HepG2 (cell line): ENCODE data around the gene GNG12. TPM values are rescaled to one million over a fixed set of nuclear protein-coding genes. Genes with fewer than 3 reads are reported as not detected.

ENCODE experiments used
- ATAC-seq: fragments of 200-7000 bp; cut with Tn5 transposase; 3 replicates; pipeline ENCODE4 v1.9.1; 2020; ENCODE audit warnings: mild to moderate bottlenecking, moderate library complexity
- BruUV-seq: library from RNA; stranded (reverse); fragments of 400-500 nt; replicated peaks from 2 replicates; lab custom pipeline; 2021; lab: Mats Ljungman, UMichigan
- CTCF ChIA-PET: fragments of 300-600 bp; formaldehyde crosslinking; extraction: SDS; loops from one replicate; lab custom pipeline; 2021; ENCODE audit warnings: low total read pairs, inconsistent platforms, low intra/inter-chr PET ratio; lab: Yijun Ruan, JAX
- POLR2A ChIA-PET: fragments of 350-600 bp; sonication (Branson Sonifier 250); formaldehyde crosslinking; loops from one replicate; lab custom pipeline; 2020; ENCODE audit warnings: antibody characterized with exemption, inconsistent platforms; lab: Yijun Ruan, JAX
- DNase-seq: peaks from one replicate; pipeline ENCODE4 v3.0.0-alpha.2; 2015; ENCODE audit warnings: low spot score
- FAIRE-seq: peaks from 3 replicates; lab custom pipeline; 2011; peaks lifted over from hg19 to GRCh38; lab: Jason Lieb, UNC
- H2AFZ ChIP-seq: one replicate; pipeline ENCODE4 v1.6.1; 2011; ENCODE audit warnings: low read length, inconsistent platforms
- H3K27ac ChIP-seq: fragments of 300-600 bp; 3 replicates; pipeline ENCODE4 v1.8.0; 2011; ENCODE audit warnings: mixed run types, mild to moderate bottlenecking, mixed read lengths, low read length, inconsistent platforms; ENCODE audit not compliant: insufficient read depth; ENCODE audit errors: extremely low read length
- H3K27me3 ChIP-seq, 2 experiments: fragments of 200-600 bp in 1 of 2; 2 replicates in 1 of 2; 3 replicates in 1 of 2; pipeline versions ENCODE4 v1.6.0 to v1.8.0; 2011; ENCODE audit warnings: low read length in 2 of 2, mild to moderate bottlenecking in 2 of 2, moderate library complexity in 2 of 2, inconsistent platforms in 1 of 2; ENCODE audit not compliant: insufficient read depth in 2 of 2, control insufficient read depth in 1 of 2
- H3K36me3 ChIP-seq, 2 experiments: fragments of 200-600 bp in 1 of 2; replicated peaks in 1 of 2; 2 replicates in 1 of 2; 3 replicates in 1 of 2; pipeline versions ENCODE4 v1.5.1 to v1.8.0; 2011; ENCODE audit warnings: low read length in 2 of 2, inconsistent platforms in 1 of 2; ENCODE audit not compliant: insufficient read depth in 2 of 2, control insufficient read depth in 1 of 2
- H3K4me1 ChIP-seq: 2 replicates; pipeline ENCODE4 v1.5.1; 2012; ENCODE audit warnings: low read length, inconsistent platforms; ENCODE audit not compliant: insufficient read depth
- H3K4me2 ChIP-seq: 2 replicates; pipeline ENCODE4 v1.6.0; 2011; ENCODE audit warnings: low read depth, low read length, inconsistent platforms
- H3K4me3 ChIP-seq, 3 experiments: fragments of 200-600 bp in 1 of 3; sonication (generic), shearing (Covaris generic) in 1 of 3; replicated peaks in 1 of 3; 2 replicates each; pipeline ENCODE4 v1.5.1; 2011 to 2016; ENCODE audit warnings: low read length in 3 of 3, inconsistent platforms in 2 of 3, low read depth in 2 of 3, mild to moderate bottlenecking in 2 of 3, control low read depth in 1 of 3, mixed read lengths in 1 of 3; ENCODE audit not compliant: insufficient read depth in 1 of 3
- H3K79me2 ChIP-seq: one replicate; pipeline ENCODE4 v1.6.1; 2011; ENCODE audit warnings: low read length, inconsistent platforms; ENCODE audit not compliant: insufficient read depth
- H3K9ac ChIP-seq: 2 replicates; pipeline ENCODE4 v1.6.0; 2011; ENCODE audit warnings: mild to moderate bottlenecking, low read depth, low read length, inconsistent platforms; ENCODE audit not compliant: insufficient read depth
- H3K9me3 ChIP-seq: 2 replicates; pipeline ENCODE4 v1.5.1; 2012; ENCODE audit warnings: mild to moderate bottlenecking, low read length
- H4K20me1 ChIP-seq: 2 replicates; pipeline ENCODE4 v1.6.0; 2011; ENCODE audit warnings: inconsistent platforms, mild to moderate bottlenecking, low read length, moderate library complexity; ENCODE audit not compliant: insufficient read depth
- ARNTL ChIP-seq: sonication (generic); formaldehyde crosslinking; IDR thresholded peaks from 2 replicates; pipeline ENCODE4 v1.4.0; 2020; ENCODE audit warnings: mild to moderate bottlenecking, missing genetic modification reagents
- CREB1 ChIP-seq, 2 experiments: fragments of 450-650 bp in 1 of 2; IDR thresholded peaks; 2 replicates each; pipeline ENCODE4 v1.6.1; 2016 to 2017; ENCODE audit warnings: control low read depth in 1 of 2, mild to moderate bottlenecking in 1 of 2, missing compliant biosample characterization in 1 of 2, missing genetic modification characterization in 1 of 2
- GFI1 ChIP-seq: sonication (generic); formaldehyde crosslinking; IDR thresholded peaks from 2 replicates; pipeline ENCODE4 v1.5.0; 2020; ENCODE audit warnings: missing genetic modification reagents, mild to moderate bottlenecking, borderline replicate concordance
- PRDM10 ChIP-seq: sonication (generic); formaldehyde crosslinking; IDR thresholded peaks from 2 replicates; pipeline ENCODE4 v1.4.0; 2020; ENCODE audit warnings: low read depth, missing genetic modification reagents
- RBAK ChIP-seq: sonication (generic); formaldehyde crosslinking; IDR thresholded peaks from 2 replicates; pipeline ENCODE4 v1.5.1; 2020; ENCODE audit warnings: mild to moderate bottlenecking, missing genetic modification reagents
- TAF15 ChIP-seq: fragments of 200-400 bp; formaldehyde crosslinking; IDR thresholded peaks from one replicate; pipeline ENCODE4 v1.6.1; 2018; ENCODE audit warnings: mild to moderate bottlenecking, low read depth, low read length; ENCODE audit not compliant: poor library complexity, severe bottlenecking
- TMF1 ChIP-seq: sonication (generic); formaldehyde crosslinking; IDR thresholded peaks from 2 replicates; pipeline ENCODE4 v1.8.1; 2022; ENCODE audit warnings: low read depth, missing genetic modification reagents
- U2AF1 ChIP-seq: fragments of 200-400 bp; formaldehyde crosslinking; optimal IDR thresholded peaks from 2 replicates; pipeline ENCODE3; 2017; ENCODE audit warnings: mild to moderate bottlenecking, low read depth, low read length
- ZNF607 ChIP-seq: sonication (generic); formaldehyde crosslinking; IDR thresholded peaks from 2 replicates; pipeline ENCODE4 v1.5.1; 2020; ENCODE audit warnings: missing genetic modification reagents, mild to moderate bottlenecking, borderline replicate concordance
- WGBS: methylation state at CpG from one replicate; pipeline ENCODE4 v1.1.6; 2017; ENCODE audit warnings: low lambda C conversion rate; 5-methylcytosine and 5-hydroxymethylcytosine counted together
- in situ Hi-C: cut with HindIII; loops from 2 replicates; pipeline ENCODE4 v1.10.0; 2017; ENCODE audit warnings: low pct_unique_long_range_greater_than_20kb; ENCODE audit not compliant: extremely low pct_ligation_motif_present
- intact Hi-C: fragments of 100-400 bp; cut with micrococcal nuclease; formaldehyde crosslinking; loops from one replicate; pipeline ENCODE4 v1.10.0; 2022; ENCODE audit not compliant: unreplicated experiment
- polyA plus RNA-seq, 8 experiments: library from polyadenylated mRNA; depleted of rRNA in 3 of 8; stranded (reverse) in 7 of 8; unstranded in 1 of 8; fragments of >200 nt; fragmentation: Illumina TruSeq in 4 of 8; extraction: Trizol in 4 of 8; gene quantifications; 2 replicates each; pipeline versions ENCODE4 v1.2.1 to v1.2.3, GENCODE V29; 2011 to 2016; ENCODE audit warnings: low read depth in 4 of 8, missing spikeins in 1 of 8, mixed read lengths in 1 of 8; ENCODE audit not compliant: insufficient read depth in 1 of 8
- total RNA-seq, 5 experiments: library from RNA; depleted of rRNA; stranded (reverse); fragments of >200 nt; fragmentation: Illumina TruSeq; extraction: Trizol; gene quantifications; 2 replicates each; pipeline ENCODE4 v1.2.3, GENCODE V29; 2016; ENCODE audit warnings: low read depth in 1 of 5
- TF ChIP-seq, protein P1 (sequence below): sonication (generic); formaldehyde crosslinking; IDR thresholded peaks from 2 replicates; pipeline ENCODE4 v1.4.0; 2020; ENCODE audit warnings: mild to moderate bottlenecking, missing genetic modification reagents, borderline replicate concordance

Gene GNG12
- total and polyA plus RNA-seq, 2 of the 13 experiments (the other 11 are each of a cell fraction or from before 2014, with no cell fraction given) = 0.11 TPM

DNA sequence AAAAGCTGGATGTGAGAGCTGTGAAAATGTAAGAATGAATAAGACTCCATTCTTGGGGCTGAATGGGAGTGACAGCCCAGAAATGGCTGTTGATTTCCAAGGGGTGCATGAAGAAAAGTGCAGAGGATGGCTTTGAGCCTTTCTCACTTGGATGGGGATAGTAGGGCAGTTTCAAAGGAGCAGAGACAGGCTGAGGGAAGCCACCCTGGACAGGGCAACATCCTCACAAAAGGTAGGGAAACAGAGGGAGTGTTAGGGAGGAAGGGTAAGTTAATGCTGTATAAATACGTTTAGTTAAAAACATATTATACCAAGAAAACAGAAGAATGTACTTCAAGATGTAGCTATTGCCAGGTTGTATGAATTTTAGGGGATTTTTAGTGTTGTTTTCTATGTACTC lies 110.1 kb downstream of the GNG12 start:
- BruUV-seq = no TSS peak
- intact Hi-C loops (no loop called here), in situ Hi-C loops (no loop called here)
- H3K9me3 ChIP-seq = no peaks in the 10 kb centered on the region
- DNase-seq (no peak), ATAC-seq (no peak), FAIRE-seq (no peak)
- peaks cover 40% of the 10 kb centered on the region for H3K4me1 ChIP-seq
- H3K27me3 ChIP-seq = no peaks in the 10 kb centered on the region; a peak in 1 of 5 replicates
- H3K79me2 ChIP-seq = no peaks in the 10 kb centered on the region
- H4K20me1 ChIP-seq = no peaks in the 10 kb centered on the region
- WGBS = 21% methylated on average over 1 of the region's 1 CpG
- no peak overlapping the region for H3K4me3 ChIP-seq
- no peak overlapping the region for H2AFZ ChIP-seq
- H3K4me2 ChIP-seq = no peak overlapping the region
- no peaks in the 10 kb centered on the region for H3K36me3 ChIP-seq
- no peak overlapping the region for H3K9ac ChIP-seq
- ChIA-PET POLR2A (no interaction called here), CTCF (no interaction called here)
- no peak overlapping the region for H3K27ac ChIP-seq
- TF ChIP-seq U2AF1 = no peak
- TF ChIP-seq, protein P1, sequence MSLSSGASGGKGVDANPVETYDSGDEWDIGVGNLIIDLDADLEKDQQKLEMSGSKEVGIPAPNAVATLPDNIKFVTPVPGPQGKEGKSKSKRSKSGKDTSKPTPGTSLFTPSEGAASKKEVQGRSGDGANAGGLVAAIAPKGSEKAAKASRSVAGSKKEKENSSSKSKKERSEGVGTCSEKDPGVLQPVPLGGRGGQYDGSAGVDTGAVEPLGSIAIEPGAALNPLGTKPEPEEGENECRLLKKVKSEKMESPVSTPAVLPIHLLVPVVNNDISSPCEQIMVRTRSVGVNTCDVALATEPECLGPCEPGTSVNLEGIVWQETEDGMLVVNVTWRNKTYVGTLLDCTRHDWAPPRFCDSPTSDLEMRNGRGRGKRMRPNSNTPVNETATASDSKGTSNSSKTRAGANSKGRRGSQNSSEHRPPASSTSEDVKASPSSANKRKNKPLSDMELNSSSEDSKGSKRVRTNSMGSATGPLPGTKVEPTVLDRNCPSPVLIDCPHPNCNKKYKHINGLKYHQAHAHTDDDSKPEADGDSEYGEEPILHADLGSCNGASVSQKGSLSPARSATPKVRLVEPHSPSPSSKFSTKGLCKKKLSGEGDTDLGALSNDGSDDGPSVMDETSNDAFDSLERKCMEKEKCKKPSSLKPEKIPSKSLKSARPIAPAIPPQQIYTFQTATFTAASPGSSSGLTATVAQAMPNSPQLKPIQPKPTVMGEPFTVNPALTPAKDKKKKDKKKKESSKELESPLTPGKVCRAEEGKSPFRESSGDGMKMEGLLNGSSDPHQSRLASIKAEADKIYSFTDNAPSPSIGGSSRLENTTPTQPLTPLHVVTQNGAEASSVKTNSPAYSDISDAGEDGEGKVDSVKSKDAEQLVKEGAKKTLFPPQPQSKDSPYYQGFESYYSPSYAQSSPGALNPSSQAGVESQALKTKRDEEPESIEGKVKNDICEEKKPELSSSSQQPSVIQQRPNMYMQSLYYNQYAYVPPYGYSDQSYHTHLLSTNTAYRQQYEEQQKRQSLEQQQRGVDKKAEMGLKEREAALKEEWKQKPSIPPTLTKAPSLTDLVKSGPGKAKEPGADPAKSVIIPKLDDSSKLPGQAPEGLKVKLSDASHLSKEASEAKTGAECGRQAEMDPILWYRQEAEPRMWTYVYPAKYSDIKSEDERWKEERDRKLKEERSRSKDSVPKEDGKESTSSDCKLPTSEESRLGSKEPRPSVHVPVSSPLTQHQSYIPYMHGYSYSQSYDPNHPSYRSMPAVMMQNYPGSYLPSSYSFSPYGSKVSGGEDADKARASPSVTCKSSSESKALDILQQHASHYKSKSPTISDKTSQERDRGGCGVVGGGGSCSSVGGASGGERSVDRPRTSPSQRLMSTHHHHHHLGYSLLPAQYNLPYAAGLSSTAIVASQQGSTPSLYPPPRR (CRISPR knock-in tag) = no peak
- no peak for TF ChIP-seq GFI1 (CRISPR knock-in tag)
- no peak for TF ChIP-seq CREB1 (IDR thresholded peaks at IDR 0.05)
- TF ChIP-seq CREB1 (CRISPR knock-in tag; IDR thresholded peaks at IDR 0.05) = no peak
- no peak for TF ChIP-seq ZNF607
- TF ChIP-seq RBAK (CRISPR knock-in tag) = no peak
- no peak for TF ChIP-seq ARNTL (CRISPR knock-in tag)
- TF ChIP-seq PRDM10 (CRISPR knock-in tag) = no peak
- TF ChIP-seq TMF1 (CRISPR knock-in tag) = no peak
- TF ChIP-seq TAF15 = no peak
